Measurements from ENCODE around the gene UBE2Q1. TPM values are rescaled to one million over a fixed set of nuclear protein-coding genes. Genes with fewer than 3 reads are reported as not detected.
A peak's percentile ranks its signal among the peaks of the same experiment; 100 is the strongest.

Gene UBE2Q1
- total RNA-seq, 1 donor from 2014 or later = 67.5 TPM

DNA sequence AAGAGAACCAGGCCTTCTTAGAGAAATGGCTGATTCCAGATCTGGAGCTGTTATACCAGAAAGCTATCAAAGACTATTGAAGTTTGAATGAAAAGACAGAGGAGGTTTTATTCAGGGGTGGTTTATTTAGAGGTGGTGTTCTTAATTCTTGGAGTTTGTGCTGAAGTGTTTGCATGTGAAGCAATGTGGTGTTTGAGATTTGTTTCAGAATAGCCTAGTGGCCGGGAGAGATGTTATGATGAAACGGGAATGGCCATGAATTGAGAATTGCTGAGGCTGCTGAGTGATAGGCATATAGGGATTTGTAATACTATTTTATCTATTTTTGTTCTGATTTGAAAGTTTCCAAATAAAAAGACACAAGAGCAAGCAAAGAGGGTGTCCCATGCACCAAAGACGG is 45.7 kb downstream of the UBE2Q1 start:
- no peak for DNase-seq (ENCODE audit: low spot score)

DNA sequence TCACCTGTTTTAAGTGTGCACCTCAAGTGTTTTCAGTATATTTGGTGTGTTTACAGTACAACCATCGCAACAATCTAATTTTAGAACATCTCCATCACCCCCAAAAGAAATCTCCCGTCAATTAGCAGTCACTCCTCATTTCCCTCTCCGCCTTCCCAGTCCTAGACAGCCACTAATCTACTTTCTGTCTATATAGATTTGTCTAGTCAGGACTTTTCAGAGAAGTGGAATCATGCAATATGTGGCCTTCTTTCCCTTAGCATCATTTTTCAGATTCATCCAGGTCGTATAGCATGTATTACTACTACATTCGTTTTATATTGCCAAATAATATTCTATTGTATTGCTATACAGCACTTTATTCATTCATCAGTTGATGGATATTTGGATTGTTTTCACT is 54.6 kb downstream of the UBE2Q1 start:
- no peak for DNase-seq (ENCODE audit: low spot score)

DNA sequence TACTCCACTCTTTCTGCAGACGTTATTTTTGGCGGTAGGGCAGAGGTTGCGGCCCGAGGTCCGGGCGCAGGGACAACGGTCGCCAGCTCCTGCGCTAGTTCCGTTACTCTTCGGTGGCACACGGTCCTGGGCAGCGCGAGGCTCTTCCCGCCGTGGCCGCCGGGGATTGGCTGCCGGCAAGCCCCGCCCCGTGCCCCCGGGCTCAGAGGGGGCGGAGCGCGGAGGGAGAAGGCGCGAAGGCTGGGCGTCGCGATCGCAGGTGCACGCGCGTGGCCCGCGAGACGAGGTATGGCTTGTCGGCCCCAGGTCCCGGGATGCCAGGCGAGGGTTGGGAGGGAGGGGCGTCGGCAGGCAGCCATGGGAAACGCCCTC is 55.7 kb downstream of the UBE2Q1 start:
- no peak for DNase-seq (ENCODE audit: low spot score)

DNA sequence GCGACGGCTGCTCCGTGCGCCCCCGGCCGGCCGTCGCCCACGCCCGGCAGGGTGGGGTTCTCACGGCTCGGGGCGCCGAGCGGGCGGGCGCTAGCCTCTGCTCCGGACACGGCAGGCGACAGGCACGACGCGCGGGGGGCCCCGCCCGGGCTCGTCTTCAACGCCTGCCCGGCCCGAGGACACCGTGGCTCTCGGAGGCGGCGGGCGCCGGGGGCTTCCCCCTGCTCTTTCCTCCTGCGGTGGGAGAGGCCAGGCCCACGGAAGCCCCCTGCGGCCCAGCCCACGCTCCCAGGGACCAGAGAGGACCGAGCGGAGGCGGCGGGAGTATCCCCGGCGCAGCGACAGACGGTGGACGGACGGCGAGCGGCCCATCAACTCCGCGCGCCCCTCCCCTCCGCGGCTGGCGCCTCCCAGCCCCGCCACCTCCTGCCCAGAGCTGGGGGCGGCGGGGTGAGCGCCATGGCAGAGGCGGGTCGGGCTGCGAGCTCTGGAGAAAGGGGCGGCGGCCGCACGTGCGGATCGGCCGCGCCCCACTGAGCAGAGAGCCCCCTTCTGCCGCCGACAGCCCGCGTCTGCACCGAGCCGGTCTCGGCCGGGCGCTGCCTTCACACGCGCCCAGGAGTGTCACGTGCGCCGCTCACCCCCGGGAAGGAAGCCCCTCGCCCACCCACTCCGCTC is 56.3 kb downstream of the UBE2Q1 start, which contains the start of the genes SHE and TDRD10:
SHE (minus strand) TSS at position 347 of the 678 bp plus-strand sequence. CDS start 386 bp downstream, outside the sequence.
TDRD10 (plus strand) TSS at position 154 of the 678 bp plus-strand sequence. CDS start 4,685 bp downstream, outside the sequence.
- DNase-seq (ENCODE audit: low spot score) = no peak

DNA sequence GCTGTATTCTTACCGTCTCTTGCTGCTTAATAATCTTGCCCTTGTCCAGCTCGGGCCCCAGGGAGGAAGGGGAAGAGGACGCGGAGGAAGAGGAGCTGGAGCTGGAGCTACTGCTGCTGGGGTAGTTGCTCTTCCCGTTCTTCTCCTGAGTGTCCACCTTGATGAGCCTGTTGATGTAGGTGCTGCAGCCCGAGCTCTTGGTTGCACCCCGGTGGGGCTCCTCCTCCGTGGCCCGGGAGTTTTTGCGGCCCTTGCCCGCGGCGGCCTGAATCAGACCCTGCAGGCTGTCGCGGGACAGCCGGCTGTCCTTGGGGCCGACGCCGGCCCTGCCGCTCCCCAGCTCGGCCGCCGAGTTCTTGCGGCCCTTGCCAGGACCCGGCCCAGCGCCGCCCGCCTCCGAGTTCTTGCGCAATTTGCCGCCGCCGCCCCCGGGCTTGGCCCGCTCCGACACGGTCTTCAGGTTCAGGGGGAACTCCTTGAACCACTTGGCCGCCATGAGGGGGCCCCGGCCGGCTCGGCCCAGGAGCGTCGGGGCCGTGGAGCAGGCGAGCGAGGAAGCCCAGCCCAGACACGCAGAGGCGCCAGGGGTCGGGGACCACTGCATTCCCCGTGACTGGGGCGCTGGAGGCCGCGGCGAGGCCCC is 56.9 kb downstream of the UBE2Q1 start:
- peak; percentile 92 for DNase-seq (ENCODE audit: low spot score)

DNA sequence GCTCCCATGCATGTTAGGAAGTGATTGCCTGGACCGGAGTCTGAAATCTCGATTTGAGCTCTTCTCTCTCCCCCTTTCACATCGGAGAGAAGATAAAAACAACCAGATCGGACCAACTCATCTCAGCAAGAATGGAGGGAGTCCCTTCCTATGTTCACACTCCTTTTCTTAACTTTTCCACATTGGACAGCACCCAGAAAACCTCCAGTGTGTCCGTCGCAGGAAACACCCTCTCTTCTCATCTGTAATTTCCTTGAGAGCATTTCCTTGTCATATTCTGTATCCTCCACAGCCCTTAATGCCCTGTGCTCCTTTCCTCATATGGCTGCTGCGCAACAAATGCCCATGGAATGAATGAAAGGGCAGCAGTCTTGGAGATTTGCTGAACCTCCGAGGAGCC is 57.9 kb downstream of the UBE2Q1 start:
- no peak for DNase-seq (ENCODE audit: low spot score)

DNA sequence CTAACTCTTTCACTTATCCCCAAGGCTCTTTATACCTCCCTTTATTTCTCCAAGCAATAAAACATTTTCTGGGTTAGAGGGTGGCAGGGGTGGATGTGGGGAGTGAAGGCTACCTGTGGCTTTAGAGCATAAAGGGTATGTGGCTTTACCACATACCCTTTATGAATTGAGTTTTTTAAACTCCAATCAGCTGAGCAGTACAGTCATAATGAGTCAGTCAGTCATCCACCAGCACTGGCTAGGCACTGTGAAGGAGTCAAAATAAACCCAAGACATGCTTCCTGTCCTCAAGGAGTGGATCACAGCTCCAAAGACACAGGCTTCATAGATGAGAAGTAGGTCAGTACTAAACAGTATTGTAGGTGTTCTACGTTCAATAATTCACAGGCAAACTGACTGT is 59.0 kb downstream of the UBE2Q1 start:
- no peak for DNase-seq (ENCODE audit: low spot score)

Other genes starting within 250 kb of the UBE2Q1 start
- not detected for gene AQP10, start 237.6 kb downstream of the UBE2Q1 start, total RNA-seq
- gene ATP8B2, start 233.1 kb downstream of the UBE2Q1 start, total RNA-seq = 38.7 TPM
- gene IL6R, start 153.3 kb downstream of the UBE2Q1 start, total RNA-seq = 35.6 TPM
- 7.2 TPM for gene TDRD10, start 56.4 kb downstream of the UBE2Q1 start, total RNA-seq
- 33.1 TPM for gene SHE, start 56.2 kb downstream of the UBE2Q1 start, total RNA-seq
- gene CHRNB2, start 9.1 kb upstream of the UBE2Q1 start, total RNA-seq = not detected
- gene ADAR, start 49.5 kb upstream of the UBE2Q1 start, total RNA-seq = 137 TPM

Data from mesenteric fat pad (tissue), 1 donor.